Nucleus accumbens (tissue), 56 donors: ENCODE measurements around the gene ATP6V0A1.
"Not testable (repeated sequence)": the region's sequence is repeated elsewhere in the genome, so short reads cannot be mapped to it uniquely, and the experiment has no call there.

Experiments used
- DNase-seq, 56 donors: peaks; one replicate each; lab custom pipeline; 2025; lab: John Stamatoyannopoulos, UW

ATP6V0A1 gene

DNA sequence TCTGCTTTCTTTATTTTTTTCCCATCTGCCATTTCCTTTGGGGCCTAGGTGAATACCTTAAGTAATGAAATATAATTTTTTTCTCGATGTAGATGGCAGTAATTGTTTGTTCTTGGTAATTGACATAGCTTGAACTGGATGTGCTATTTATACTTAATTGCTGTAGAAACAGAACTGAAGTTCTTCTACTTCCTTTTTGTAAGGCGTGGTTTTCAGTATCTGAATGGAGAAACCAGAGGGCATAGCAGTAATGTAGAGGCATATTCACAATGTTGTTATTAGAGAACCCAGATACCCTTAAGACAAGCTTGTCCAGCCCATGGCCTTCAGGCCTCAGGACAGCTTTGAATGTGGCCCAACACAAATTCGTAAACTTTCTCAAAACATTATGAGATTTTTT lies 16.4 kb downstream of the ATP6V0A1 start:
- no peak for DNase-seq

DNA sequence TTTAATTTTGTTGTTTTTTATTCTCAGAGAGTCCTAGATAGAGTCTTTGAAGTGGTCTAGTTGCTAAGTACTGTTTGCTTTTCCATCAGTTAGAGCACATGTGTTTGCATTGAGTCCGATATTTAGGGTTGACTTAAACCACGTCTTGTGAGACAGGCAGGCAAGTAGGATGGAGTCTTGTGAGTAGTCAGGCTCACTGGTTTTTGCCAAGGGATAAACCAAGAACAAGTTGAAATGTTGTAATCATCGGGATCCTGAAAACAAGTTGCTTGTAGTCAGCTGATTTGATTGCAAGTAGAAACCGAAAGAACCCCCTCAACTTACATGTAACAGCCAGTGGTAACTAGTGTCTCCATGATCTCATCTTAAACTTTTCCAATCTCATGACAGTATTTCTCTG lies 17.2 kb downstream of the ATP6V0A1 start:
- no peak for DNase-seq

DNA sequence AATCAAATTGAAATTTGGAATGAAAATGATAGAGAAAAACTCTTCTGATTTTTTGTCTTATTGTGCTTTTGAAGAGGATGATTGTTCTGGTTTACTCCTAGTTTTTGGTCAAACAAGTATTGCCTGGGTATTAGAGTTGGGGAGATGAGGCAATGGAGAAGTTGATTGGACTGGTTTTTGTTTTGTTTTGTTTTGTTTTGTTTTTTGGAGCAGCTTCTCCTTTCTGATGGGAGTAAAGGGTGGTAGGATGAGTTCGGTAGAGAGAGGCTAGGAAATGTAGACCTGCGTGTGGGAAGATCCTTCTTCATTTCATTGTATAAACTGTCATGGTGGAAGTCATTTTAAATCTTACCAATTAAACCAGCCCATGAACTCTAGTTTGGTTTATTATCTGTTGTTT lies 17.7 kb downstream of the ATP6V0A1 start:
- no peak for DNase-seq

DNA sequence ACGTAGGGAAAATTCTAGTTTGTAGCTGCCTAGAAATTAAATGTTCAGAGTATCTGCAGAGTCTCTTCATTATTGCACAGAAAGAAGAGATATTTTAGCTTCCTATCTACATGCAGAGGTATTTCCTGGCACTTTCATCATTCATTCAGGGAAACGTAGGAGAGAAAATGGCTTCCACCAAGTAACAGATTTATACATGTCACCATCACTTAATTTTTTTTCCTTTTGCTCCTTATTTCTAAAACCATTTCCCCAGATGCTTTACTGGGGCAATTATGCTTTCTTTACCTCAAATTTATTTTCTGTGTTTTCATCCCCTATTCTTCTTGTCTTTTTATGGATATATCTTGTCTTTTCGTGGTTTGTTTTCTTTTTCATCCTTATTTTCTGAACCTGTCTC lies 18.5 kb downstream of the ATP6V0A1 start:
- no peak for DNase-seq

DNA sequence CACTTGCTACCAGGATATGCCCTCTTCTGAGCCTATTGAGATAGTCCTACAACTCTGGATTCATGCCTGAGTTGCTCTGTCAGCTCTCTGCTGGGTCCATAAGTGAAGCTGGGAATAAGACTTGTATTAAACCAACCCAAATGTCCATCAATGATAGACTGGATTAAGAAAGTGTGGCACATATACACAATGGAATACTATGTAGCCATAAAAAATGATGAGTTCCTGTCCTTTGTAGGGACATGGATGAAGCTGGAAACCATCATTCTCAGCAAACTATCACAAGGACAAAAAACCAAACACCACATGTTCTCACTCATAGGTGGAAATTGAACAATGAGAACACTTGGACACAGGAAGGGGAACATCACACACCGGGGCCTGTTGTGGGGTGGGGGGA lies 19.1 kb downstream of the ATP6V0A1 start:
- not testable (repeated sequence) for DNase-seq

DNA sequence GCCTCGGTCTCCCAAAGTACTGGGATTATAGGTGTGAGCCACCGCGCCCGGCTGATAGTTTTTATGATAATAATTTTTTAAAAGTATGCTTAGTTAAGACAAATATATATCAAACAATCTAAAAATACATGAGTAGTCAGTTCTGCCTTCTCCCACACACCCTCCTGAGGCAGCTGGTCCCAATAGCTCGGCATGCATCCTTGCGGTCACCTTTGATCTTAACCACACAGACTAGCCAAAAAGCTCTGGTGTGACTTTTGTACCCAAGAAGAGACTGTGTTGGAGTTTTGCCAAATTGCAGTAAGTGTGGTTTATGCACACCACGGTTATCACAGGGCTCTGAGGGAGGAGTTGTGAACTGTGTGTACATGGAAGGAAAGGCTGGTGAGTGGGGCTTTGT lies 25.6 kb downstream of the ATP6V0A1 start:
- no peak for DNase-seq

DNA sequence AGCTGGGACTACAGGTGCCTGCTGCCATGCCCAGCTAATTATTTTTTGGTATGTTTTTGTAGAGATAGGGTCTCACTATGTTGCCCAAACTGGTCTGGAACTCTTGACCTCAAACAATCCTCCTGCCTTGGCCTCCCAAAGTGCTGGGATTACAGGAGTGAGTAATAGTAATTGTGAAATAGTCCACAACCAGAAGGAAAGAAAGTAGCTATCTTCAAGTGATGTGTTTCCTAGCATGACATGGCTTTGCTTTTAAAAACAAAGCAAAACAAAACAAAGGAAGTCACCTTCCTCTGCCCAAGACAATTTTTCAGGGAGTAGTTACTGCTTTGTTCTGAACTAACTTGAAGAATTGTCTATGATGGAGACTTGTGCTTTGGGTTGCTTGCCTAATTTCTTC lies 27.0 kb downstream of the ATP6V0A1 start:
- no peak for DNase-seq

DNA sequence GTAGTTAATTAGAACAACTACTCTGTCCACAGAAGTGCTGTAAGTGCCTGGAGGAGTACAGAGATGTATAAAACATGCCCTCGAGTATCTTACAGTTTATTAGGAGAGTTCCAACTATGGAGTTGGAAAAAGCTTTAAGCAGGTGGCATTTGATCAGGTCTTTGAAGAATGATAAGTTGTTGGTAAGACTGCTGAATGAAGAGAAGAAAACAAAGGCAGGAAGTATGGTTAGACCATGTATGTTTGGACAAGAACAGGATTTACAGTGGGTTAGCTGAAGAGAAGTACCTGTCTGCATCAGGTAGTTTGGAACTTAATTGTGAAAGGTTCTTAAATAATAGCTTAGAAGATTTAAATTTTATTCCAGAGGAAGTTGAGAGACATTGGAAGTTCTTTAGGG lies 29.4 kb downstream of the ATP6V0A1 start:
- DNase-seq: no peak

DNA sequence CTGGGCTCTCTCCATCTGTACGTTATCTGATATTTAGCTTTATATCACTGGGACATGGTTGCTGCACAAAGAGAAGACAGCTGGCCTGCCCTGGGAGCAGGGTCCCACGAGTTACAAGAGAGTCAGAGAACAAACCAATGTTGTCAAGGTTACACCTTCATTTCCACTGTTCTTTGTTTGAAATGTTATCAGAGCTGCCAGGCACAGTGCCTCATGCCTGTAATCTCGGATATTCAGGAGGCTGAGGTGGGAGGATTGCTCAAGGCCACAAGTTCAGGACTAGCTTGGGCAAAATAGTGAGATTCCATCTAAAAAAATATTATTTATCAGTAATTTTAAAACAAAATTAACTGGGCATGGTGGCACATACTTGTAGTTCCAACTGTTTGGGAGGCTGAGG lies 34.6 kb downstream of the ATP6V0A1 start:
- DNase-seq: no peak

DNA sequence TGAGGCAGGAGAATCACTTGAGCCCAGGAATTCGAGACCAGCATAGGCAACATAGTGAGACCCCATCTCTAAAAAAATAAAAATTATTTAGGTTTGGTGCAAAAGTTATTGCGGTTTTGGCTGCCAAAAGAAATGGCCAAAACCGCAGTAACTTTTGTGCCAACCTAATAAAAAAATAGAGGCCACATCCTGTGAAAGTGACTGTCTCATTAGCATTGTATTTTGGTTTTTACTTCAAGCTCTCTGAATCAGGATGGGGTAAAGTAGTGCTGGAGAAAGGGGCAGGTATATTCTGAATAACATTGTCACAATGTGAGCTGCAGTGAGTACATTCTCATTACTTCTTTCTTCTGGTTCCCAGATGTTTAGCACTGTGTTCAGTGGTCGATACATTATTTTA lies 36.0 kb downstream of the ATP6V0A1 start:
- no peak for DNase-seq

DNA sequence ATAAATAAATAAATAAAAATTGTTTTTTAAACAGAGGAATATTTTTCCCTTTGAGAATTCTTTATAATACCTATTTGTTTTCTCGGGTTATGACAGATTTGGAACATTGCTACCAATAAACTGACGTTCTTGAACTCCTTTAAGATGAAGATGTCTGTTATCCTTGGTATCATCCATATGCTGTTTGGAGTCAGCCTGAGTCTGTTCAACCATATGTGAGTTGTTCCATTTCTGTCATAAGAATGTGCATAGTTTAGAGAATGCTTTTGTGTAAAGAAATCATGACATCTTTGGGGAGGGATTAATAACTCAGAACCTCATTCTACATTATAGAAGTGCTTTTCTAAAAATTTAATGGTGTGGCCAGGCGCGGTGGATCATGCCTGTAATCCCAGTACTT lies 40.1 kb downstream of the ATP6V0A1 start:
- DNase-seq: no peak

DNA sequence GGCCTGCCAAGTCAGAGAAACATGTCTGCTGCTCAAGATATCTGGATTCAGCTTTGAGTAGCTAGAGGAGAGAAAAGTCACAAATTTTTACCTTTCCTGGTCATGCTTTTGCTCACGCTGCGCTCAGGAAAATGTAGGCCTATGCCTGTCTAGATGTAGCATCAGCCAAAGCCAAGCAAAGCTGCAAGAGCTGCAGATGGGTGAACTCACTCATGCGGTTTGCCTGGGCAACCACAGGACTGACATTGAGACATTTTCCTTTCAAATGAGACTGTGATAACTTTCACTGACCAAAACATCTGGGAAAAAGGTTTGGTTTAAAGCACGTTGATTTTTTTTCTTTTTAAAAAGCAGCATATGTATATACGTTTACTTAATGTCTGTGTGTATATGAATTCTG lies 43.4 kb downstream of the ATP6V0A1 start:
- no peak for DNase-seq

DNA sequence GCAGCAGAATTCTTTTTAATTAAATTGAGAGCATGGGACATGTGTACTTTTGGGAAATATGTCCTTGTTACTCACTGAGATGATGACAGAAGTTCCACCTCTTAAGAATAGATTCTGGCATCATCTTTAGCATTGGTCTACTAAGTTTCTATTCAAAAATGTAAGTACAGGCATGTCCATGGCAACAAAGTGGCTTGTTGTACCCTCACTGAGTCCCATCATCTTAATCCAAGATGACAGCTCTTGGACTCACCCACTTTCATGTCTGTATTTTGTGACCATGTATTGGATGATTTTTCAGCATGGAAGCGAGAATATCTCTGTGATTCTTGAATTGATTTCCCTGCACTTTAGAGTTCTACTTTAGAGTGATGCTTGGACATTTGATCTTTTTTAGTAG lies 44.2 kb downstream of the ATP6V0A1 start:
- DNase-seq: no peak

DNA sequence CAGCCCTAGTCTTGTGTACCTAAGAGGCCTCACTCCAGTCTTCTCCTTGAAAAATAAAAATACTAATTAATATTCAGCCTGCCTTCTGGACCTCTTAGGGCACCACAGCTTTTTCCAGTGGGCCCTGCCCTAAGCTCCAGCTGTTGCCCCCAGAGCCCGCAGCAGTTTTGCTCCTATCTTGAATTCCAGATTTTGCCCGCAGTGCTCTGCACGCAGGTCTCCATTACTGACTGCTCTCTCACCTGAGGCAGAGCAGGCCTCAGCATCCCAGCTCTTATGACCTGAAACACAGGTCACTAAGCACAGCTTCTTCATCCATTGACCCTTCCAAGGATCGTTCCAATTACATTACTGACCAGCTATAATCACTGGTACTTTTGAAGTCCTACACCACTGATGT lies 49.0 kb downstream of the ATP6V0A1 start:
- no peak for DNase-seq

DNA sequence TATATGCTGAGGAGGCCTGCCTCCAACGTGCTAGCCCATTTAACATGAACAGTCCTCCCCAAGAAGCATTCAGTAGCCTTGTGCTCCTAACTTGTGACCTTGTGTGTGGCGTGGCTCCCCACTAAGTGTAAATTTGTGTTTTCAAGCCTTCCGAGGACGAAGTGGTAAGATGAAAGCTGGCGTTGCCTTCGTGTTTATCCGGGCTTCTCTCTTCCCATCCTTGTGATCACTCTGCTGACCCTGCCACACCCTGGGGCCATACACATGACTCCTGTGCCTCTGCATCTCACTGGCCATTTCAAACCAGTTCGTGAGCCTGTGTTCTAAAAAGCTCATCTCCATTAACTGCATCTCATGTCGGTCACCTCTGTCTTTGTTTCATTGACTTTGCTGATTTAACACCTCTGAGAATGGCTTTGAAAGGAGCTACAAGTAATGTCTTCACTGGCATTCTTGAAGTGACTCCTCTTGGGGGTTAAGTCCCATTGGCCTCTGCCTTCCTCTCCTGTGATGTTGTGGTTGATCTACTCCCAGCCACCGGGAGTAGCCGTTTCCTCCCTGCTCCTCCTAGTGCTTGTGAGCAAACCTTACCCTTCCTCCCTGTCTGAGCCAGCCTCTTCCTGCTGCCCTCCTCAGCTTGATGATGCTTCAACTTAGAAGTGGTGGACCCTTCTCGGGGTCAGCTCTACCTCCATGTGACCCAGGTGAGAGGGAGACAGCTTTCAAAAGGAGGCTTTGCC lies 49.9 kb downstream of the ATP6V0A1 start:
- no peak for DNase-seq

DNA sequence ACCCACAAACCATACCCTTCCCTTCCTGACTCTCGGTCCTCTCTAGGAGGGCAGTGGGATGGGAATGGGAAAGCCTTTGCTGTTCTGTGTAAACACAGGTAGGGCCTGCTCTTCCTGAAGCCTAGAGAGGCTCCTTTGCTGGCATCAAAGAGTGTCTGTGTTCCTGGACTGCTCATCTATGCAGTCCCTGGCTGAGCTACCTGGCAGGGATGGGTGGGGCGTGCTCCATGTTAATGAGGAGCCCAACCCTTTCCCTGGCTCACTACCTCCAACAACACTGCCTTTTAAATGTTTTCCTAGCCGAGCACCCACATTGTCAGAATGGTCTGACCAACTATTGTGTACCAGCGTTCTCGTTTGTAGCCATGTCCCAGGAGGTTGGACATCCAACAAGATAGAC lies 50.7 kb downstream of the ATP6V0A1 start:
- DNase-seq: no peak

DNA sequence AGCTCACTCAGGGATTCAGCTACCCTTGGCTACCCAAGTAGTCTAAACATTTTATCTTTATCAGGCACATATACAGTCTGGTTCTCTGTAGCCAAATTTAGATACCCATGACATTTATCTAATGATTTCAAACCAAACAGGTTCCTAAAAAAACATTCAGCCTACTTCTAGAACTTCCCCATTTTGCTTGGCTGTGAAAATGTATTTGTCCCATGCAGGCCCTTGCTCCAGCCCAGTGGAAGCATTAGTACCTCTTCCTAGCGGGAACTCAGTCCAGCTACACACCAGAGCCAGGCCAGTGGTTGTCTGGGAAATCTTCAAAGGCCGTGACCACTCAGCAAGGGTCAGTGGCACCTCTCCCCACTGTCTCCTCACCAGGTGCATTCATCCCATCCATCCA lies 51.2 kb downstream of the ATP6V0A1 start:
- DNase-seq: no peak

DNA sequence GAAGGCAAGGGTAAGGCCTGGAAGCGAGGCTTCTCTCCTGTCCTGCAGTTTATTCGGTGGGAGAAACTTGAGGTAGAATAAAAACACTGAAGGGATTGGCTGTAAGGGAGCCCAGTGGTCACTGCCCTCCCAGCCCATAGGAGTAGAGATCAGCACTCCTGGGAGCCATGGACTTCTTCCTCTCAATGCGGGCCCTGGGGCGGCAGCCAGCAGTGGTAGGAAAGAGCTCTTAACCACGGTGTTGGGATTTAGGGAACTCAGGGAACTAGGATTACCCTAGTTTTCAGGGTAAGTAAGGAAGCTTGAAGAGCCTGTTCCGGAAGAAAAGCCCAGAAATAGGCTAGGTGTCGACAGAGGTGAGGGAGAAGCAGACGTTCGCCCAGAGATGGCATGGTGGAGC lies 53.6 kb downstream of the ATP6V0A1 start:
- no peak for DNase-seq

DNA sequence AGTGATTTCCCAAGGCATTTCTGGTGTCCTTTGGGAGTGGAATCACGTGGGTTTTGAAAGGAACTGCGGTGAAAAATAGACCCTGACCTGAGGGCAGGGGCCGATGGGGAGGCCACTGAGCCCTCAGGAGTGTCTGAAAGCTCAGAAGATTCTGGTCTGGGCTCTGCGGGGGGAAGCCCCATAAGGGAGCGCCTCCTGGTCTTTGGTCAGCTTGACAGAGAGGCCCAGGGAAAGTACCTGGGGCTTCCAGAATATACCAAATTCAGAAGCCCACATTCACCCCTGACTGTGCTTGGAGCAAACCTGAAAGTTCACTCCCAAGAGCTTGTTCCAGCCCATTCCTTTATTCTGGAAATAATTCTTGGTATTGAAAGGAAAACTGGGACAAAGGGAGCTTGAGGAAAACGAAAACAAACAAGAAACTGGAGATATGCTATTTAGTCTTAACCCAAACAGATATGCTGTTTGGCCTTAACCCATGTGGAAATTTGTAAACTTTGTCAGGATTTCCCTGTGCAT lies 54.1 kb downstream of the ATP6V0A1 start:
- DNase-seq: no peak

DNA sequence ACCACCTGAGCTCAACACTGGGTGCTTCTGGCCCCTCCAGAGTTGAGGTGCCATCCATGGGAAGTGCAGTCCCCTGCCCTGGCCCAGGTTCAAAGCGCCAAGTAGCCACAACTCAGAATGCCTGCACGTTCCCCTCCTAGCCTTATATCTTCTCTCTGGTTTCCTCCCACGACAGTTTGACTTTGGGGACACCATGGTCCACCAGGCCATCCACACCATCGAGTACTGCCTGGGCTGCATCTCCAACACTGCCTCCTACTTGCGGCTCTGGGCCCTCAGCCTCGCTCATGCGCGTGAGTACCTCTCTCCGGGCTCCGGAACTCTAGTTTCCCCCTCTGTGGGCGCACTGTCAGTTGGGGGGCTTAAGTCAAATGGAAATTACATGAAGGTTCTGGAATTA lies 55.0 kb downstream of the ATP6V0A1 start:
- DNase-seq: no peak

DNA sequence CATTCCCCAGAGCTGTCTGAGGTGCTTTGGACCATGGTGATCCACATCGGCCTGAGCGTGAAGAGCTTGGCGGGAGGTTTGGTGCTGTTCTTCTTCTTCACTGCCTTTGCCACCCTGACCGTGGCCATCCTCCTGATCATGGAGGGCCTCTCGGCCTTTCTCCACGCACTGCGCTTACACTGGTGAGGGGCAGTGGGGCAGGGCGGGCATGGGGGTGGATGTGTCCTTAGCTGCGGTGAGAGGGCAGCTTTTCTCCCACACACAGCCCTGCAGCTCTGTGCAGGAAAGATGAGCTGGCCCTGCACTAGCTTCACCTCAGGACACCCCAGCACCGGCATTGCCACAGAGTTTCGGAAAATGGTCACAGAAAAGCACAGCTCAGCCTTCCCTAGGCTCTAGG lies 55.6 kb downstream of the ATP6V0A1 start:
- no peak for DNase-seq

DNA sequence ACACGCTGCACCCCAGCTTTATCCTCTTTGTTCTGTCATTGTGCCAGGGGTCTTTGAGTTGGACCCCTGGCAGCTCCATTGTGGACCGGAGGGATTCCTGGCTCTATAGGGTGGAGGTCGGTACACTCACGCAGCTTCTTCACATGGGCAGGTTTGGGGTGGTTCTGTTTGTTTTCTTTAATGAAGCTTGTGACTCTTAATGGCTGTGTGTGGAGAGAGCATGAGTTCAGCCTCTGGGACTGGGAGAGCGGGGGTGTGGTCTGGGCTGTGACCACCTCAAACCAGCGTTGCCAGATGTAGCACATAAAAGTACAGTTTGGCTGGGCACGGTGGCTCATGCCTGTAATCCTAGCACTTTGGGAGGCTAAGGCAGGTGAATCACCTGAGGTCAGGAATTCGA lies 56.2 kb downstream of the ATP6V0A1 start:
- DNase-seq: no peak

DNA sequence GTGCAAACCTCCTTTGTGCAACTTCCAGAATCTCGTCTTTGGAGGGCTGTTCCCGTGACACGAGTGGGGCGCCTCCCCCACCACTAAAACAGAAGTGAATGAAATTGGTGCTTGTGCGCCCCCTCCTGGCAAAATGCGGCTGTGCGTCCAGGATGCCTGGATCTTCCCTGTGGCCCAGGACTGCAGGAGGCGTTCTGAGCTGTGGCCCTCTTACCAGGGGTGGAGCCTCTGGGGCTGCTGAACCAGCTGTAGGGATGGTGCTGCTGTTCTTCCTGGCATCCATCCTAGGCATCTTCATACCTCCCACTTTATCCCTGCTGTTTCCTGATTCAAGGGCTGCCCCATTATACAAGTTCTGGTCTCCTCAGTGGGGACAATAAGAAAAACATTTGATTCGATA lies 58.8 kb downstream of the ATP6V0A1 start:
- peak in 49 of 56 donors; percentile 15 to 85 (median 48) for DNase-seq
